ENCODE results near the gene VAT1L.

Gene VAT1L

DNA sequence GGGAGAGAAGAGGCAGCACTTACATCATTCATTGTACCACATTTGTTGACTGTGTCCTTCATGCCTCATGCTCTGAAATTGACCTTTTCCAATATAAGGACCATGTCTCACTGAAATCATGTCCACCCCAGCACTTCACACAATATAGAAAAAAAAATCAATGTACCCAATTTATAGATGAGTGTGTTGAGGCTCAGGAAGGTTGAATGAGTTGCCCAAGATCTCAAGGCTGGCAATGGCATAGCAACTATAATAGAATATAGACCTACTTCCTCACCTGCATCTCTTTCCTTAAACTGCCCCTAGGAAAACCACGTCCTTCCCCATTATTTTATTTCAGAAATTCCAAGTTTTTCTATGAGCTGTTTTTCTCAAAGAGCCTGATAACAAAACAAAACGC, 912 bp upstream of the VAT1L start:
- H3K4me3 ChIP-seq (replicated peaks in 1 of 2; ENCODE audit: low read depth in 2 of 2, low read length in 2 of 2): no peak overlapping the region
- DNase-seq (ENCODE audit: low read depth in 2 of 2): no peak
- TF ChIP-seq, protein P1, sequence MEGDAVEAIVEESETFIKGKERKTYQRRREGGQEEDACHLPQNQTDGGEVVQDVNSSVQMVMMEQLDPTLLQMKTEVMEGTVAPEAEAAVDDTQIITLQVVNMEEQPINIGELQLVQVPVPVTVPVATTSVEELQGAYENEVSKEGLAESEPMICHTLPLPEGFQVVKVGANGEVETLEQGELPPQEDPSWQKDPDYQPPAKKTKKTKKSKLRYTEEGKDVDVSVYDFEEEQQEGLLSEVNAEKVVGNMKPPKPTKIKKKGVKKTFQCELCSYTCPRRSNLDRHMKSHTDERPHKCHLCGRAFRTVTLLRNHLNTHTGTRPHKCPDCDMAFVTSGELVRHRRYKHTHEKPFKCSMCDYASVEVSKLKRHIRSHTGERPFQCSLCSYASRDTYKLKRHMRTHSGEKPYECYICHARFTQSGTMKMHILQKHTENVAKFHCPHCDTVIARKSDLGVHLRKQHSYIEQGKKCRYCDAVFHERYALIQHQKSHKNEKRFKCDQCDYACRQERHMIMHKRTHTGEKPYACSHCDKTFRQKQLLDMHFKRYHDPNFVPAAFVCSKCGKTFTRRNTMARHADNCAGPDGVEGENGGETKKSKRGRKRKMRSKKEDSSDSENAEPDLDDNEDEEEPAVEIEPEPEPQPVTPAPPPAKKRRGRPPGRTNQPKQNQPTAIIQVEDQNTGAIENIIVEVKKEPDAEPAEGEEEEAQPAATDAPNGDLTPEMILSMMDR (IDR thresholded peaks at IDR 0.05; ENCODE audit: low read depth, low read length): no peak

DNA sequence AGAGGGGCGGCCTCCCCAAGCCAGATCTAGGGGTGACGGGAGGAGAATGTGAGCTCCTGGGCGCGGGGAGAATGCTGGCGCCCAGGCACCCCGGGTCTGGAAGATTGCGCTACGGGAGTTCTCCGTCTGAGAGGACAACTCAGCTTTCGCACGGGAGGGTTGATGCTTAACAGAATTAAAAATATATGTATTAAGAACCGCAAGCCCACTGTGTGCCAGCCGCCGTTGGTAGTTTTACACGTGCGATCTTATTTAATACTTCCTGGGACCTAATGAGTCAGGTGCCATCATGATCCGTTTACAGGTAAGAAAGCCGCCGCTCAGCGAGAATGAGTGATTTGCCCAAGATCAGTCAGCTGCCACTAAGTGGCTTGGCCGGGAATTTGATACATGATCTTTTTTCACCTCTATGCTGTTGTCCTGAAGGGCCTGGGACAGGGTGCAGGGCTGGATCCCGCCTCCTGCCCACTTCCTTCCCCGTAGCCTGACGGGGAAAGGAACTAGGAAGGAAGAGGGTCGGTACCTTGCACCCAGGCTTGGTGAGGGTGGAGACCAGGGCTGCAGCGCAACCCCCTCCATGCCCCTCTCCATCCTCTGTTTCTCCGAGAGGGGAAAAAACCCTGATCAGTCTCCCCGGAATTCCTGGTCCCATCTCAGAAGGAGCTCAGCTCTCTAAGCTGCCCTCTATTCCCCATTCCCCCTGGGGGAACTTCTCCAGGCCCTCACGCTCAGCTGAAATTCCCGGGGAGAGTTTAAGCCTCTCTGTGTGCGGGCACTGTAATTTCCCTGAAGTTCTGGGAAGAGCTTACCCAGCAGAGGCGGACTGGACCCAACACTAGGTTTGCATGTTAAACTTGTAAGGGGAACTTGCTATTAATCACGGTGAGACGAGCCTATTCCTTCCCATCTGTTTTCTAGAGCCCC, 983 bp downstream of the VAT1L start:
- H3K4me3 ChIP-seq (replicated peaks in 1 of 2; ENCODE audit: low read depth in 2 of 2, low read length in 2 of 2): peak overlapping the region; percentile 49 to 58
- TF ChIP-seq, protein P1 (IDR thresholded peaks at IDR 0.05; ENCODE audit: low read depth, low read length): no peak
- no peak for DNase-seq (ENCODE audit: low read depth in 2 of 2)

DNA sequence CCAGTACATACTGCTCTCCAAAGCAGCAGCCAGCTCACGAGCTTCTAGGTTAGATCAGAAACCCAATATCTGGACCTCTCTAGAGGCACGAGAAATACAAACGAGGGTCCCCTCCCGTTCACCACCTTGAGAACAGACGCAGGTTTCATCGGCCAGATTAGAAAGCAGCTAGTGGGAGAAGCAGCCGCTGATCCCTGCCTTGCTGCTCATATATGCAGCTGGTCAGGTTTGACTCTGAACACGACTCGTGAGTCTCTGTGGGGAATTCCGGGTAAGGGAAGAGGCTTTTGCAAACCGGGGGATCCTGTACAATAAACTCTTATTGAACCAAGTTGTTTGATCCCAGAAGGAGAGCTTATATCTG, 1.6 kb downstream of the VAT1L start:
- DNase-seq (ENCODE audit: low read depth in 2 of 2): no peak
- no peak overlapping the region for H3K4me3 ChIP-seq (replicated peaks in 1 of 2; ENCODE audit: low read depth in 2 of 2, low read length in 2 of 2)
- TF ChIP-seq, protein P1 (IDR thresholded peaks at IDR 0.05; ENCODE audit: low read depth, low read length): no peak

DNA sequence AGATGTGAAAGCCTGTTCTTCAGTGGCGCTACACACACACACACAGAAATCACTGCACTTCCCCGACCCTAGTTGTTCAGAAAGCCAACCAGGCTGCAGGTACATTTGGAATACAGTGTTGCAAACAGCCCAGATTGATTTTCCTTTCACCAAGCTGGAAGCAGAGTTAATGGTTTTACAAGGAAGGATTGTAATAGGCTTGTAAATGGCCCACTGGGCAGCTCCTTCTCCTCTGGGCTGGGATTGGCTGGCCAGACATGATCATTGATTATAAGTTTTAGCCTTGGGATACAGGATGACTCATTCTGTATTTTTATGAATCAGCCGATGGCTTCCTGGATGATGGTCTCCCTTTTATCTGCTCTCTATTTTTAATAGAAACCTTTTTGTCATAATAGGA, 2.5 kb downstream of the VAT1L start:
- no peak for DNase-seq (ENCODE audit: low read depth in 2 of 2)
- TF ChIP-seq, protein P1 (IDR thresholded peaks at IDR 0.05; ENCODE audit: low read depth, low read length): no peak
- H3K4me3 ChIP-seq (replicated peaks in 1 of 2; ENCODE audit: low read depth in 2 of 2, low read length in 2 of 2): no peak overlapping the region

DNA sequence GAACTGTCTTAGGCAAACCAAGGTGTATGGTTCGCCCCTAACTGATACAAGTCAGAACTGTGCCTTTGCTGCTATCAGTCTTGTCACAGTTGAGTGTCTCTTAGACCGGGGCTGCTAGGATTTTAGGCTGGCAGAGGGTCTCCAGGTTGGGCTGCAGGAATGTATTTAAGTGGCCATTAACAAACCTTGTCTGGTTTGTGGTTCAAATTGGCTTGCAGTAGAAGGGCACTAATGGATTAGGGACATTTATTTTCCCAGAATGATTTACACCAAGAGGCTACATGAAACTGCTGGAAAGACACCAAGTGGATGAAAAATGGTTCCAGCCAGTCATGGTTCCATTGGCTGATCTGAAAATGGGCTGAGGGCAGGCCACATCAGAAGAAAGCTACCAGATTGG, 5.1 kb downstream of the VAT1L start:
- DNase-seq (ENCODE audit: low read depth in 2 of 2): no peak
- H3K4me3 ChIP-seq (replicated peaks in 1 of 2; ENCODE audit: low read depth in 2 of 2, low read length in 2 of 2): no peak overlapping the region

DNA sequence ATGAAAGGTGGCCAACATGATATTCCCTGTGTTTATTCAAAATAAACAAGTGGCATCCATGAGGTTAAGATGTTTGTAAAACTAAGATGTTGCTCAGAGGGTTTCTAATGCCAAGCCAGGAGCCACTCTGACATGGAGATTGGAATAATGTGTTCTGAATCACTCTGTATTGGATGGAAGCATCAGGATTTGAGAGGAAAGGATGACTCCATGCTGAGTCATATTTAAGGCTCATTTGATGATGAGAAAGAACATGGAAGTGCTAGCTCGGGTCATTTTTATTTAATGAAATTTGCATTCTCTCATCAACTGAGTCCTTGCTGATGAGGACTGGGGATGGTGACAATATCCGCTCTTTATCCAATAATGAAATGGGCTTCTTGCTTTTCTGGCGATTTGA, 6.2 kb downstream of the VAT1L start:
- H3K4me3 ChIP-seq (replicated peaks in 1 of 2; ENCODE audit: low read depth in 2 of 2, low read length in 2 of 2): no peak overlapping the region
- TF ChIP-seq, protein P1 (IDR thresholded peaks at IDR 0.05; ENCODE audit: low read depth, low read length): no peak
- DNase-seq (ENCODE audit: low read depth in 2 of 2): peak in 1 of 2 donors; percentile 35

More for the DNA sequence above, 5.1 kb downstream of the VAT1L start:
- TF ChIP-seq, protein P1 (IDR thresholded peaks at IDR 0.05; ENCODE audit: low read depth, low read length): no peak

Measured in cardiac fibroblast (primary cell).